MCF 10A (cell line): ENCODE data around the gene PPP1R1B. TPM values are rescaled to one million over a fixed set of nuclear protein-coding genes. Genes with fewer than 3 reads are reported as not detected.

Experiments used
- BruUV-seq: library from RNA; stranded (reverse); fragments of 400-500 nt; replicated peaks from 2 replicates; lab custom pipeline; 2021; lab: Mats Ljungman, UMichigan
- CTCF ChIA-PET: fragments of 300-600 bp; sonication (Branson Sonifier 250); formaldehyde crosslinking; extraction: SDS; loops from one replicate; lab custom pipeline; 2021; ENCODE audit warnings: antibody characterized with exemption, inconsistent platforms; lab: Yijun Ruan, JAX
- POLR2A ChIA-PET: fragments of 300-600, 350-650 bp; sonication (Branson Sonifier 250); formaldehyde crosslinking; extraction: SDS; loops from one replicate; lab custom pipeline; 2020; ENCODE audit warnings: antibody characterized with exemption, inconsistent platforms; lab: Yijun Ruan, JAX
- DNase-seq: peaks from one replicate; pipeline ENCODE4 v3.0.0-alpha.2; 2018; ENCODE audit not compliant: unreplicated experiment
- H3K27ac Mint-ChIP-seq: one replicate; pipeline ENCODE4 v1.8.0; 2022; ENCODE audit warnings: mild to moderate bottlenecking, low read depth, mixed read lengths; ENCODE audit not compliant: unreplicated experiment
- H3K27me3 Mint-ChIP-seq: one replicate; pipeline ENCODE4 v1.8.0; 2022; ENCODE audit warnings: mixed read lengths; ENCODE audit not compliant: insufficient read depth, unreplicated experiment
- H3K36me3 Mint-ChIP-seq: one replicate; pipeline ENCODE4 v1.8.0; 2022; ENCODE audit warnings: mild to moderate bottlenecking, moderate library complexity, mixed read lengths; ENCODE audit not compliant: insufficient read depth, unreplicated experiment
- H3K4me1 Mint-ChIP-seq: one replicate; pipeline ENCODE4 v1.8.0; 2022; ENCODE audit warnings: mixed read lengths; ENCODE audit not compliant: insufficient read depth, unreplicated experiment
- H3K4me3 Mint-ChIP-seq: one replicate; pipeline ENCODE4 v1.8.0; 2022; ENCODE audit warnings: mild to moderate bottlenecking, moderate library complexity, mixed read lengths; ENCODE audit not compliant: unreplicated experiment
- H3K9me3 Mint-ChIP-seq: one replicate; pipeline ENCODE4 v1.8.0; 2022; ENCODE audit warnings: mixed read lengths; ENCODE audit not compliant: unreplicated experiment
- CTCF ChIP-seq: fragments of 200-600 bp; IDR thresholded peaks from one replicate; pipeline ENCODE4 v1.8.0; 2022; ENCODE audit warnings: antibody characterized with exemption, mild to moderate bottlenecking; ENCODE audit not compliant: unreplicated experiment
- intact Hi-C: fragments of 100-400 bp; cut with micrococcal nuclease; formaldehyde crosslinking; loops from 2 replicates; pipeline ENCODE4 v1.14.1; 2022
- total RNA-seq: library from RNA; stranded (reverse); gene quantifications from 2 replicates; pipeline ENCODE4 v1.2.3, GENCODE V29; 2022

The PPP1R1B gene
- total RNA-seq, 1 experiment from 2014 or later, result not detected

- intact Hi-C loops, result no loop called here
- no peaks in the 10 kb centered on the region for H3K27me3 Mint-ChIP-seq
- no peak overlapping the region for H3K27ac Mint-ChIP-seq
- DNase-seq, result no peak
- TF ChIP-seq CTCF, result no peak
- ChIA-PET POLR2A (interaction anchor here (1.0 kb wide), 1 partner anchor 20 kb away, joined by 3 read pairs; the partner anchor contains the start of gene ERBB2), CTCF (interaction anchor here (0.6 kb wide), 1 partner anchor 310 kb away, joined by 3 read pairs; no protein-coding TSS in a partner anchor)
- peaks cover 4% of the 10 kb centered on the region for H3K4me1 Mint-ChIP-seq
- H3K9me3 Mint-ChIP-seq, result no peaks in the 10 kb centered on the region
- no peaks in the 10 kb centered on the region for H3K36me3 Mint-ChIP-seq
- no peak overlapping the region for H3K4me3 Mint-ChIP-seq
- BruUV-seq, result no TSS peak
Observed at GRCh38 chr17:39679521-39680192, 52.9 kb downstream of the PPP1R1B start.

GRCh38 chr17:39683295-39683939, 56.7 kb downstream of the PPP1R1B start:
- no peak for DNase-seq
- H3K4me3 Mint-ChIP-seq, result no peak overlapping the region
- ChIA-PET CTCF (interaction anchor here (0.6 to 1.6 kb wide), 3 partner anchors 30 to 70 kb away, joined by 3 to 4 read pairs (median 4); no protein-coding TSS in a partner anchor), POLR2A (interaction anchor here (1.3 kb wide), 1 partner anchor 28 kb away, joined by 4 read pairs; no protein-coding TSS in a partner anchor)
- no peaks in the 10 kb centered on the region for H3K9me3 Mint-ChIP-seq
- intact Hi-C loops, result no loop called here
- peaks cover 11% of the 10 kb centered on the region for H3K36me3 Mint-ChIP-seq
- BruUV-seq, result no TSS peak
- no peaks in the 10 kb centered on the region for H3K27me3 Mint-ChIP-seq
- no peak overlapping the region for H3K27ac Mint-ChIP-seq
- no peak for TF ChIP-seq CTCF
- H3K4me1 Mint-ChIP-seq, result peaks cover 6% of the 10 kb centered on the region

- no peak overlapping the region for H3K4me3 Mint-ChIP-seq
- H3K4me1 Mint-ChIP-seq, result peaks cover 14% of the 10 kb centered on the region
- DNase-seq, result no peak
- ChIA-PET CTCF (interaction anchor here (0.6 to 1.6 kb wide), 4 partner anchors 13 to 236 kb away, joined by 3 to 5 read pairs (median 4); no protein-coding TSS in a partner anchor), POLR2A (interaction anchor here (1.3 kb wide), 1 partner anchor 29 kb away, joined by 4 read pairs; no protein-coding TSS in a partner anchor)
- no peaks in the 10 kb centered on the region for H3K27me3 Mint-ChIP-seq
- intact Hi-C loops, result loop anchor here (5.0 kb wide), 2 partner anchors 47 to 58 kb away; partner anchors contain the start of gene STARD3
- no peak for TF ChIP-seq CTCF
- H3K27ac Mint-ChIP-seq, result no peak overlapping the region
- peaks cover 11% of the 10 kb centered on the region for H3K36me3 Mint-ChIP-seq
- H3K9me3 Mint-ChIP-seq, result no peaks in the 10 kb centered on the region
- no TSS peak for BruUV-seq
Observed at GRCh38 chr17:39684369-39685192, 57.8 kb downstream of the PPP1R1B start.

Other genes starting within 250 kb of the PPP1R1B start
- 13.4 and 16.2 TPM in 2 replicates for gene FBXL20, start 225.3 kb upstream of the PPP1R1B start, total RNA-seq
- 59.0 TPM in 2 replicates for gene MED1, start 175.7 kb upstream of the PPP1R1B start, total RNA-seq
- 71.1 and 71.3 TPM in 2 replicates for gene CDK12, start 165.5 kb upstream of the PPP1R1B start, total RNA-seq
- gene NEUROD2, start 19.0 kb upstream of the PPP1R1B start, total RNA-seq, result not detected in 2 replicates
- gene STARD3, start 10.2 kb downstream of the PPP1R1B start, total RNA-seq, result 30.1 and 31.1 TPM in 2 replicates
- 0.37 and 0.71 TPM in 2 replicates for gene TCAP, start 38.4 kb downstream of the PPP1R1B start, total RNA-seq
- not detected in 2 replicates for gene PNMT, start 41.5 kb downstream of the PPP1R1B start, total RNA-seq
- 10.0 and 13.2 TPM in 2 replicates for gene PGAP3, start 61.1 kb downstream of the PPP1R1B start, total RNA-seq
- 33.3 and 33.7 TPM in 2 replicates for gene ERBB2, start 73.1 kb downstream of the PPP1R1B start, total RNA-seq
- gene MIEN1, start 103.6 kb downstream of the PPP1R1B start, total RNA-seq, result 42.1 and 51.3 TPM in 2 replicates
- gene GRB7, start 111.0 kb downstream of the PPP1R1B start, total RNA-seq, result 7.3 and 10.3 TPM in 2 replicates
- not detected in 2 replicates for gene IKZF3, start 237.4 kb downstream of the PPP1R1B start, total RNA-seq
- not detected in 2 replicates for gene ZPBP2, start 241.2 kb downstream of the PPP1R1B start, total RNA-seq